ENCODE data around the gene ERCC6L. TPM values are rescaled to one million over a fixed set of nuclear protein-coding genes. Genes with fewer than 3 reads are reported as not detected.

Gene ERCC6L
- total RNA-seq, 1 experiment from 2014 or later = 10.0 TPM

GRCh38 chrX:72272868-72273267, 34.0 kb upstream of the ERCC6L start:
- Histone ChIP-seq H3K9me2 (ENCODE audit: insufficient read depth) (no peaks in the 10 kb centered on the region), H4K20me1 (ENCODE audit: insufficient read depth) (peaks cover 65% of the 10 kb centered on the region), H3K36me3 (ENCODE audit: low read depth) (peaks cover 65% of the 10 kb centered on the region), H3K27me3 (ENCODE audit: insufficient read depth, low read depth) (no peaks in the 10 kb centered on the region), H3K4me2 (peak overlapping the region; percentile 98), H3K79me2 (ENCODE audit: low read depth) (peaks cover 52% of the 10 kb centered on the region), H3K4me3 (no peak overlapping the region), H3K27ac (peak overlapping the region; percentile 86), H3F3A (ENCODE audit: insufficient read depth, low read depth) (peaks cover 89% of the 10 kb centered on the region), H3K9me3 (ENCODE audit: insufficient read depth, low read depth) (no peaks in the 10 kb centered on the region), H3K4me1 (replicated peaks; ENCODE audit: insufficient read depth) (peaks cover 55% of the 10 kb centered on the region), H2AFZ (no peak overlapping the region)
- POLR2A ChIA-PET (ENCODE audit: unreplicated experiment) = no interaction called here
- no TSS peak for BruUV-seq (replicated peaks)
- no peak for TF ChIP-seq EZH2 (IDR thresholded peaks at IDR 0.05; ENCODE audit: low read depth)
- TF ChIP-seq, protein P1, sequence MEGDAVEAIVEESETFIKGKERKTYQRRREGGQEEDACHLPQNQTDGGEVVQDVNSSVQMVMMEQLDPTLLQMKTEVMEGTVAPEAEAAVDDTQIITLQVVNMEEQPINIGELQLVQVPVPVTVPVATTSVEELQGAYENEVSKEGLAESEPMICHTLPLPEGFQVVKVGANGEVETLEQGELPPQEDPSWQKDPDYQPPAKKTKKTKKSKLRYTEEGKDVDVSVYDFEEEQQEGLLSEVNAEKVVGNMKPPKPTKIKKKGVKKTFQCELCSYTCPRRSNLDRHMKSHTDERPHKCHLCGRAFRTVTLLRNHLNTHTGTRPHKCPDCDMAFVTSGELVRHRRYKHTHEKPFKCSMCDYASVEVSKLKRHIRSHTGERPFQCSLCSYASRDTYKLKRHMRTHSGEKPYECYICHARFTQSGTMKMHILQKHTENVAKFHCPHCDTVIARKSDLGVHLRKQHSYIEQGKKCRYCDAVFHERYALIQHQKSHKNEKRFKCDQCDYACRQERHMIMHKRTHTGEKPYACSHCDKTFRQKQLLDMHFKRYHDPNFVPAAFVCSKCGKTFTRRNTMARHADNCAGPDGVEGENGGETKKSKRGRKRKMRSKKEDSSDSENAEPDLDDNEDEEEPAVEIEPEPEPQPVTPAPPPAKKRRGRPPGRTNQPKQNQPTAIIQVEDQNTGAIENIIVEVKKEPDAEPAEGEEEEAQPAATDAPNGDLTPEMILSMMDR (conservative IDR thresholded peaks at IDR 0.05) = no peak
- peak; percentile 10 to 65 for DNase-seq
- intact Hi-C loops (cut with micrococcal nuclease; ENCODE audit: unreplicated experiment) = no loop called here
- CTCF ChIA-PET = no interaction called here

- peaks cover 65% of the 10 kb centered on the region for H4K20me1 ChIP-seq (ENCODE audit: insufficient read depth)
- H2AFZ ChIP-seq = no peak overlapping the region
- no peak overlapping the region for H3K4me3 ChIP-seq
- H3K36me3 ChIP-seq (ENCODE audit: low read depth) = peaks cover 66% of the 10 kb centered on the region
- H3K79me2 ChIP-seq (ENCODE audit: low read depth) = peaks cover 49% of the 10 kb centered on the region
- ChIA-PET POLR2A (ENCODE audit: unreplicated experiment) (no interaction called here), CTCF (no interaction called here)
- intact Hi-C loops (cut with micrococcal nuclease; ENCODE audit: unreplicated experiment) = no loop called here
- peak overlapping the region; percentile 19; the same call in 1 of the 2 replicates for H3K4me2 ChIP-seq
- peaks cover 95% of the 10 kb centered on the region for H3F3A ChIP-seq (ENCODE audit: insufficient read depth, low read depth)
- no peaks in the 10 kb centered on the region for H3K9me2 ChIP-seq (ENCODE audit: insufficient read depth)
- peaks cover 55% of the 10 kb centered on the region for H3K4me1 ChIP-seq (replicated peaks; ENCODE audit: insufficient read depth)
- no peak for TF ChIP-seq EZH2 (IDR thresholded peaks at IDR 0.05; ENCODE audit: low read depth)
- no peaks in the 10 kb centered on the region for H3K27me3 ChIP-seq (ENCODE audit: insufficient read depth, low read depth)
- no peaks in the 10 kb centered on the region for H3K9me3 ChIP-seq (ENCODE audit: insufficient read depth, low read depth)
- 0 out of 2 replicates have a peak overlapping the region, but pooled peaks have one; percentile 86 for H3K27ac ChIP-seq
- DNase-seq = no peak
- no TSS peak for BruUV-seq (replicated peaks)
Observed at GRCh38 chrX:72271812-72272211, 33.0 kb upstream of the ERCC6L start.

DNA sequence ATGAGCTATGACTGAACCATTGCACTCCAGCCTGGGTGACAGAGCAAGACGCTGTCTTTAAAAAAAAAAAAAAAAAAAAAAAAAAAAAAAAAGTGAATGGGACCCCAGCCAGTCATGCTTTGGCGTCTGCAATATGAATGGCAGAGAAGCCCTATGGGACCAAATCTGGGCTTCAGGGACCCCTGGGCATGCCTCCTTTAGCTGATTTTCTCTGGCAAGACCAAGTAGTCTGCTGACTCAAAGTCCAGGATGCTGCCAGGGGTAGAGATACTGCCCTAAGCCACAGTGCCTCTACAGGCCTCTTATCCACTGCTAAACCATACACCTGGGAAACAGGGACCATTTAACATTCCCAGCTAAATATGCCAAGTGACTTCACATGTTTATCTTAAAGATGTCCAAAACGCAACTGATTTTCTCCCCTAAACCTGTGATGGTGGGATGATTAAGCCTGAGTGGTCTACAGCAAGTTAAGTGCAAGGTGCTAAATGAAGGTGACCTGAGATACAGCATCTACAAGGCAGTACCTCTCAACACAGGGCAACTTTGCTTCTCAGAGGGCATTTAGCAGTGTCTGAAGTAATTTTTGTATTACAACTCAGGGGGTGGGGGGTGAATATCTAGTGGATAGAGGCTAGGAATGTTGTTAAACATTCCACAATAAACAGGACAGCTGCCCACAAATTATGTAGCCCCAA, 32.4 kb upstream of the ERCC6L start:
- H3K4me1 ChIP-seq (replicated peaks; ENCODE audit: insufficient read depth) = peaks cover 55% of the 10 kb centered on the region
- peak overlapping the region; percentile 19; the same call in 1 of the 2 replicates for H3K4me2 ChIP-seq
- no peaks in the 10 kb centered on the region for H3K9me2 ChIP-seq (ENCODE audit: insufficient read depth)
- no peak overlapping the region for H3K27ac ChIP-seq
- peaks cover 44% of the 10 kb centered on the region for H3K79me2 ChIP-seq (ENCODE audit: low read depth)
- H4K20me1 ChIP-seq (ENCODE audit: insufficient read depth) = peaks cover 65% of the 10 kb centered on the region
- H3F3A ChIP-seq (ENCODE audit: insufficient read depth, low read depth) = peaks cover 89% of the 10 kb centered on the region
- no peak overlapping the region for H3K4me3 ChIP-seq
- intact Hi-C loops (cut with micrococcal nuclease; ENCODE audit: unreplicated experiment) = no loop called here
- H3K27me3 ChIP-seq (ENCODE audit: insufficient read depth, low read depth) = no peaks in the 10 kb centered on the region
- H3K36me3 ChIP-seq (ENCODE audit: low read depth) = peaks cover 63% of the 10 kb centered on the region
- DNase-seq = no peak
- POLR2A ChIA-PET (ENCODE audit: unreplicated experiment) = interaction anchor here (0.7 kb wide), 1 partner anchor 32 kb away, joined by 6 read pairs; the partner anchor contains the start of gene ERCC6L
- no TSS peak for BruUV-seq (replicated peaks)
- CTCF ChIA-PET = no interaction called here
- no peaks in the 10 kb centered on the region for H3K9me3 ChIP-seq (ENCODE audit: insufficient read depth, low read depth)
- TF ChIP-seq EZH2 (IDR thresholded peaks at IDR 0.05; ENCODE audit: low read depth) = no peak
- TF ChIP-seq, protein P1 (conservative IDR thresholded peaks at IDR 0.05) = no peak
- no peak overlapping the region for H2AFZ ChIP-seq
